Renal cortical epithelial cell (primary cell): ENCODE data around the gene HEMGN. TPM values are rescaled to one million over a fixed set of nuclear protein-coding genes. Genes with fewer than 3 reads are reported as not detected.
"Not testable (repeated sequence)": the region's sequence is repeated elsewhere in the genome, so short reads cannot be mapped to it uniquely, and the experiment has no call there.

ENCODE experiments used
- DNase-seq: peaks from one replicate; pipeline ENCODE4 v3.0.0-alpha.2; 2011; ENCODE audit warnings: low read depth
- total RNA-seq: library from RNA; depleted of rRNA; stranded (reverse); fragments of >200 nt; gene quantifications from 2 replicates; pipeline ENCODE4 v1.2.3, GENCODE V29; 2014

Gene HEMGN
- total RNA-seq = not detected in 2 replicates

DNA sequence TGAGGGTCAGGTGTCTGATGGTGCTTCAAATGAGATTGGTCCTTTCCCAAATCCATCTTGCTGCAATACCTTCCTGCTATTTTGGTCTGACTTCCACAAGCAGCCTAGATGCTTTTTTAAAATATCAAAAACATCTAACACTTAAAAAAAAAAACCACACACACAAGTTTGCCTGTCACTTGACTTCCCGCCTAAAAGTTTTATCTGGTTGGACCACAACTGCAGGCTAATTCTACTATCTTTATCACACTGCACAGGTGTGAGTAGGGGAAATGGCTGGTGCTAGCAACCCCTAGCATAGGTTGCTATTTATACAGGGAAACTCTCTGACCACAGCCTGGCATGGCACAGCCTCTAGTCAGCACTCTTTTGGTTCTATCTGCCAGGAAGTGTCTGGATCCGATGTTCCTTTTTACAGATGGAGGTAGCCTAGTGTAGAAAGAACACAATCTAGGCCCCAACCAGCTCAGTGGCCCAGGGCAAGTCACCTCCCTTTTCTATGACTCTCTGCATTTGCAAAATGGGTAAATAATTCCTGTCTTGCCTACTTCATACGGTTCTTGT, at the start of gene HEMGN:
Gene HEMGN, minus strand, starts transcription at position 92 of the 564 bp plus-strand sequence. Its CDS starts 36 bp downstream, at position 56.
- DNase-seq = no peak

DNA sequence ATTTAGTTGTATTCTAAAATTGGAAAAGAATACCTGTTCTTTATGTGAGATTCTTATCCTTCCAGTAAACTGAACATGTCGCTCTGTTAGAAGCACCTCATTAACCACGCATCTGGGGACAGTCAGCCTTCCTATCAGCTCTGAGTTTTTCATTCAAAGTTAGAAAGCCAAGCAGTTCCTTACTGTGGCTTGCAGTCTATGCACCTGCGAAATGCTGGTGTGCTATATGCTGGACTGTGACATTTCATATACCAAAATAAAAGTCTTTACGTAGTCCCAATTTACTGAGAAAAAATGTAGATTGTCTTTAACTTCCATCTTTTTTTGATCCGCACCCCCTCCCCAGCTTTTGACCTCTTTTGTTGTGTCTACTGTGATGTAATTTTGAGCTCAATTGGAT, 49.5 kb upstream of the HEMGN start:
- no peak for DNase-seq

GRCh38 chr9:97985058-97985861, 47.3 kb upstream of the HEMGN start:
- DNase-seq = peak; percentile 27

GRCh38 chr9:97984188-97985057, 46.5 kb upstream of the HEMGN start:
- DNase-seq = peak; percentile 32

- DNase-seq = no peak
These were observed 45.7 kb upstream of the HEMGN start for GRCh38 chr9:97983589-97984187.

GRCh38 chr9:97982683-97983588, 45.0 kb upstream of the HEMGN start, which contains the start of gene ANP32B:
TSS of gene ANP32B (plus strand) at chr9:97983341. CDS start at chr9:97983556, 215 bp downstream.
- DNase-seq = peak; percentile 55

GRCh38 chr9:97981846-97982682, 44.1 kb upstream of the HEMGN start:
- no peak for DNase-seq

- DNase-seq = no peak
These were observed 43.2 kb upstream of the HEMGN start for GRCh38 chr9:97980918-97981845.

DNA sequence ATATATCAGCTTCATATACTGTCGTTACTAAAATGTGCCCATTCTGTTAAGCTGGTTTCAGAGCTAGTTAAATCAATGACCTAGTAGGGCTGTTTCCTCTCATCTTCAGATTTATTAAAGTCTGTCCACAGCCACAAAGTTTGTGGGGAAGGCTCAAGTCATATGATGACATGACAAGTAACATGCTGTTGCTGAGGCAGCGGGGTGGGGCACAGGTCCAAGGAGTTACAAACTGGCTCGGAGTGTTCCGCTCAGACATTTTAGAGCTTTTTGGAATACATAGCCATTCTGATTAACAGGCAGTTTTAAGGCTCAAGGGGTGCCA, 42.5 kb upstream of the HEMGN start:
- no peak for DNase-seq

- no peak for DNase-seq
These were observed 42.0 kb upstream of the HEMGN start for GRCh38 chr9:97979788-97980478.

DNA sequence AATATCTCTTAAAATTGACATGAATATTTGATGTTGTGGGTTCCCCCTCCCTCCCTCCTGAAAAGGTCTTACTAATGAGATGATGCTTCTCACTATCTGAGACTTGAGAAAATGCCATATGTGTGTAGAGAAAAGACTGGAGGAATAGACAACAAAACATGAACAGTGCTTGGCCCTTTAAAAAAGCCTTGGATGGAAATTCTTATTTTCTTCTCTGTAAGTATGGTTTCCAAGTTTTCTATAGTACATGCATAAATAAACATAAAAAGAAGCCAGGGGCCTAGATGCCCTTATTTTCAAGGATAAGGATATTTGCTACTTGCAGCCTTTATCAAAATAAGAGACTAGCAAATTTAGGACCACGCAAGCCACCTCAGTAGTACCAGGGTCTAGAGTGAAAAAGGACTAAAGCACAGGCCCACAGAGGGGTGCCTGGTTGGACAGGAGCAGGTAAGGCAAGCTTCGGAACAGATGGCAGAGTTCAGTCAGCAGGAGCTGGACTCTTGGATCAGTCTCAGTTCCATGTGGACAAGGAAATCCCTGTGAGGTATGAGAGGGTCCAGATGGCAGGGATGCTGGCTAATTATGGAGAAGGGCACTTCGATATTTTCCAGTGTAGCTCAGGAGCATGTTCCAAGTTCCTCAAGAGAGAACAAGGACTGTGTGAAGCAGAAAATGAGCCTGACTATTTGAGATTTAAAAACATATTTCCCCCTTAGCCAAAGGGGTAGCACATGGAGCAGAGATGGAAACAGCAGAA, 40.6 kb upstream of the HEMGN start:
- DNase-seq = no peak

DNA sequence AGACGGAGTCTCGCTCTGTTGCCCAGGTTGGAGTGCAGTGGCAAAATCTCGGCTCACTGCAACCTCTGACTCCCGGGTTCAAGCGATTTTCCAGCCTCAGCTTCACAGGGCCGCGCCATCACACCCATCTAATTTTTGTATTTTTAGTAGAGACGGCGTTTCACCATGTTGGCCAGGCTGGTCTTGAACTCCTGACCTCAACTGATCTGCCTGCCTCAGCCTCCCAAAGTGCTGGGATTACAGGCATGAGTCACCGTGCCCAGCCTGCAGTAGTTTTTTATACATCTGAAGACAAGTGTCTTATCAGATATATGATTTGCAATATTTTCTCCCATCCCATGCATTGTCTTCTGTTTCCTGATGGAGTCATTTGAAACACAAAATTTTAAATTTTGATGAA, 38.7 kb upstream of the HEMGN start:
- DNase-seq = not testable (repeated sequence)

DNA sequence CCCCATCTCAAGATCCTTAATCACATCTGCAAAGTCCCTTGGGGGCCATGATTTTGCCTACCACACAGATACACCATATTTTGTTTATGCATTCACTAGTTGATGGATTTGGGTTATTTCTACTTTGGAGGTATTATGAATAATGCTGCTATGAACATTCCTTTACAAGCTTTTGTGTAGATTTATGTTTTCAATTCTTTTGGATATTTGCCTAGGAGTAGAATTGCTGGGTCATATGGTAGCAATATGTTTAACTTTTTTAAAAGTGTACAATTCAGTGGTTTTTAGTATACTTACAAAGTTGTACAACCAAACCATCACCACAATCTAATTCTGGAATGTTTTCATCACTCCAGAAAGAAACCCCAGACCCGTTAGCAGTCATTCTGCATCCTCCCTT, 37.4 kb upstream of the HEMGN start:
- no peak for DNase-seq

DNA sequence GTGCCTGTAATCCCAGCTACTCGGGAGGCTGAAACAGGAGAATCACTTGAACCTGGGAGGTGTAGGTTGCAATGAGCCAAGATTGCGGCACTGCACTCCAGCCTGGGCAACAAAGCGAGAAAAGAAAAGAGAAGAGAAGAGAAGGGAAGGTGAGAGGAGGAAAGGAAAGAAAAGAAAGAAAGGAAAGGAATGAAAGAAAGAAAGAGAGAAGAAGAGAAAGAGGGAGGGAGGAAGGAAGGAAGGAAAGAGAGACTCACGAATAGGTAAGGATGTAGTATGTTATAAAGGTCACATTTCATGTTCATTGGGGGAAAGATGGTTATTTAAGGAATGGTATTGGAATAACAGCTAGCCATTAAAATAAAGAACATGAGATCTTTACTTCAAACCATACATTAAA, 34.8 kb upstream of the HEMGN start:
- DNase-seq = no peak

DNA sequence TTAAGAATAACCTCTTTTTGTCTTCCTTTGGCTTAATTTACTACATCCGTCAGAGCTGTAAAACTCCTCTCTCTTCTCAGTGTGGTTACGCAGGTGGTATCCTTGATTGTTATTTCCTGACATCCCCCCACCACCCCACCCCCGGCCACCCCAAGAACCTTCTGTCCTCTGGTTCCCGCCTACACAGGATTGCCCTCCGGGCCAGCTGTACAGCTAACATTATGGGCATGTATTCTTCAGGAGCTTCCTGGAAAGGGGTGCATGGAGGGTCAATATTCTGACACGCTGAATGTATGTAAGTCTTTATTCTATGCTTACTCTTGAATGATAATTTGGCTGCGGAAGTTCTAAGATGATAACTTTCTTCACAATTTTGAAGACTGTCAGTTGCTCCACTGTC, 32.2 kb upstream of the HEMGN start:
- DNase-seq = no peak

DNA sequence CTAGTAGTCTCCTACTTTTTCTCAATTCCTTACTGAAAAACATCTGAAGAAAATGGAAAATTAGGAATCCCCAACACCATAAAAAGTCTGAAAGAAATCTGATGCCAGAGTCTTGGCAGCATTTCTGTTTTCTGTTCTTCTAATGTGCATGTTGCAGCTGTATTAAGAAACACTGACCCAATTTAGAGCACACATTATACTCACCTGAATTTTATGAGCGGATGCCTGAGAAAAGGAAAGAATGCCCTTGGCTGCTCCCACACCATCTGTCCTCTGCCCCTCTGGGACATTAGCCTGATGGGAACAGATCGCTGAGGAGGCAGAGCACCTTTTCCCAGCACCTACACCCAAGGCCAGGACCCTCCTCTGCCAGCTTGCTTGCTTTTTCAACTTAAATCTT, 31.0 kb upstream of the HEMGN start:
- no peak for DNase-seq

GRCh38 chr9:97966493-97966892, 28.5 kb upstream of the HEMGN start:
- no peak for DNase-seq

DNA sequence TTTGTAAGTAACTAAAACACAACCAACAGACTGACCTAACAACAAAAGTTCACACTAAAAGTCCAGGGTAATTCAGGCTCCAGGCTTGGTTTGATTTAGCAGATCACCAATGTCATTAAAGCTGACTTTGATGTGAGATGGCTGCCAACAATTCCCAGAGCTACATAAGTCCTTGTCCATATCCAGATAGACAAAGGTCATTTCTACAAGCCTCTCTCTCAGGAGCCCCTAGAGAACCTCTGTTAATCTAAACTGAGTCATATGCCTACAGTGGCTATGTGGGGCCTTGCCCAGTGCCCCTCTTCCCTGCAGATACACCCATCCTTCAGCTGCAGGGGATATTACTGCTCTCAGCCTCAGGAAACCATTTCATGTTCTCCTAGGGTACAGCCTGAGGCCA, 26.9 kb upstream of the HEMGN start:
- DNase-seq = no peak
